AG04450 (cell line): ENCODE measurements around the gene ADPRS. TPM values are rescaled to one million over a fixed set of nuclear protein-coding genes. Genes with fewer than 3 reads are reported as not detected.

Experiments
- CTCF ChIA-PET: fragments of 300-600, 350-600 bp; formaldehyde crosslinking; extraction: SDS; loops from one replicate; lab custom pipeline; 2022; ENCODE audit warnings: antibody characterized with exemption, inconsistent platforms; lab: Charles Lee
- POLR2A ChIA-PET: fragments of 350-600 bp; formaldehyde crosslinking; extraction: SDS; loops from one replicate; lab custom pipeline; 2021; ENCODE audit warnings: antibody characterized with exemption, inconsistent platforms; lab: Yijun Ruan, JAX
- DNase-seq: peaks from one replicate; pipeline ENCODE4 v3.0.0-alpha.2; 2011; ENCODE audit warnings: low read depth, low spot score
- H3K27ac ChIP-seq: one replicate; pipeline ENCODE4 v1.5.1; 2012; ENCODE audit warnings: low read depth, low read length, control low read depth
- H3K27me3 ChIP-seq: one replicate; pipeline ENCODE4 v1.6.0; 2012; ENCODE audit warnings: low read length; ENCODE audit not compliant: control insufficient read depth, insufficient read depth
- H3K4me3 ChIP-seq: 2 replicates; pipeline ENCODE4 v1.5.1; 2011; ENCODE audit warnings: mild to moderate bottlenecking, low read depth, low read length, control low read depth
- H3K9me3 ChIP-seq: 2 replicates; pipeline ENCODE4 v1.5.1; 2012; ENCODE audit warnings: low read length; ENCODE audit not compliant: control insufficient read depth, insufficient read depth
- polyA plus RNA-seq: library from polyadenylated mRNA; depleted of rRNA; stranded (reverse); fragments of >200 nt; gene quantifications from 2 replicates; pipeline ENCODE4 v1.2.3, GENCODE V29; 2011
- TF ChIP-seq, protein P1 (sequence below): IDR thresholded peaks from 2 replicates; pipeline ENCODE4 v1.5.1; 2011; ENCODE audit warnings: low read depth, low read length, control low read depth, inconsistent platforms

The ADPRS gene
- polyA plus RNA-seq, 1 experiment = 22.1 TPM

DNA sequence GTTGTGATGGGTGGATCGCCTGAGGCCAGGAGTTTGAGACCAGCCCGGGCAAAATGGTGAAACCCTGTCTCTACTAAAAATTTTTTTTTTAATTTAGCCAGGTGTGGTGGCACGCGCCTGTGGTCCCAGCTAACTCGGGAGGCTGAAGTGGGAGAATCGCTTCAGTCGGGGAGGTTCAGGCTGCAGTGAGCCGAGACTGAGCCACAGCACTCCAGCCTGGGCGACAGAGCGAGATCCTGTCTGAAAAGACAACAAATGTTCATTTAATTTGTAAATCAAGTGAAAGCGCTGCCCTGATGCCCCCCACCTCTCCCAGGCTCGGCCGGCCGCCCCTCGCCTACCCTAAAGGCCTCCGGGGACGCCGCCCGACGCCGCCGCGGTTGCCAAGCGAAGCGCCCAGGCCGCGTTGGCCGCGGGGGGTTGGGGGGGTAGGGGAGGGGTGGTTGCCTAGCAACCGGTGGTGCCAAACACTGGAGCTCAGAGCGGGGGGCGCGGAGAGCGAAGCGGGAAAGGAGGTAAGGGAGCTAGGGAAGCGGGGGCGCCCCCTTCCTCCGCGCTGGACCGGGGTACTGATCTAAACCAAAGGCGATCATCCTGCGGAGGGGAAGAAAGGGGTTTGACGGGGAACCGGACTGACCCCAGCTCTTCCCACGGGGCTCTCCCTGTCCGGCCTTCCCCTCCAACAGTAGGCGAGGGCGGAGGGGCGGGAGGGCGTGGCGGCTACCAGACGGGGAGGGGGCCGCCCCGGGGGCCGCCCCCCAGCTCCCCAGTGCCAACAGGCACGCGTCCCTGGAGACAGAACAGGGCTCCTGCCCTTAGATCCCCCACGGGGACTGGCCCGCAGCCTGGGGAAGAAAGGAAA lies 4.8 kb upstream of the ADPRS start, which contains the start of gene TEKT2:
TEKT2 (plus strand) TSS at position 460 of the 862 bp plus-strand sequence. CDS start 828 bp downstream, outside the sequence.
- CTCF ChIA-PET = interaction anchor here (0.8 to 1.6 kb wide), 3 partner anchors 51 to 217 kb away, joined by 3 read pairs; no protein-coding TSS in a partner anchor
- POLR2A ChIA-PET = interaction anchor here (0.8 to 0.9 kb wide), 2 partner anchors 140 to 153 kb away, joined by 3 to 5 read pairs; partner anchors contain the start of genes AGO3 and THRAP3
- TF ChIP-seq, protein P1, sequence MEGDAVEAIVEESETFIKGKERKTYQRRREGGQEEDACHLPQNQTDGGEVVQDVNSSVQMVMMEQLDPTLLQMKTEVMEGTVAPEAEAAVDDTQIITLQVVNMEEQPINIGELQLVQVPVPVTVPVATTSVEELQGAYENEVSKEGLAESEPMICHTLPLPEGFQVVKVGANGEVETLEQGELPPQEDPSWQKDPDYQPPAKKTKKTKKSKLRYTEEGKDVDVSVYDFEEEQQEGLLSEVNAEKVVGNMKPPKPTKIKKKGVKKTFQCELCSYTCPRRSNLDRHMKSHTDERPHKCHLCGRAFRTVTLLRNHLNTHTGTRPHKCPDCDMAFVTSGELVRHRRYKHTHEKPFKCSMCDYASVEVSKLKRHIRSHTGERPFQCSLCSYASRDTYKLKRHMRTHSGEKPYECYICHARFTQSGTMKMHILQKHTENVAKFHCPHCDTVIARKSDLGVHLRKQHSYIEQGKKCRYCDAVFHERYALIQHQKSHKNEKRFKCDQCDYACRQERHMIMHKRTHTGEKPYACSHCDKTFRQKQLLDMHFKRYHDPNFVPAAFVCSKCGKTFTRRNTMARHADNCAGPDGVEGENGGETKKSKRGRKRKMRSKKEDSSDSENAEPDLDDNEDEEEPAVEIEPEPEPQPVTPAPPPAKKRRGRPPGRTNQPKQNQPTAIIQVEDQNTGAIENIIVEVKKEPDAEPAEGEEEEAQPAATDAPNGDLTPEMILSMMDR = no peak
- Histone ChIP-seq H3K9me3 (no peaks in the 10 kb centered on the region), H3K4me3 (peak within 1 kb of the TSS; percentile 57), H3K27ac (no peak within 1 kb of the TSS), H3K27me3 (no peaks in the 10 kb centered on the region)
- DNase-seq = no peak

GRCh38 chr1:36084497-36085115 lies 4.1 kb upstream of the ADPRS start:
- TF ChIP-seq, protein P1 = no peak
- CTCF ChIA-PET = interaction anchor here (0.8 to 1.6 kb wide), 2 partner anchors 50 to 104 kb away, joined by 3 read pairs; no protein-coding TSS in a partner anchor
- DNase-seq = no peak
- Histone ChIP-seq H3K9me3 (no peaks in the 10 kb centered on the region), H3K27ac (no peak overlapping the region), H3K27me3 (no peaks in the 10 kb centered on the region), H3K4me3 (peak overlapping the region; percentile 57)
- POLR2A ChIA-PET = interaction anchor here (0.9 kb wide), 1 partner anchor 139 kb away, joined by 3 read pairs; the partner anchor contains the start of gene THRAP3

DNA sequence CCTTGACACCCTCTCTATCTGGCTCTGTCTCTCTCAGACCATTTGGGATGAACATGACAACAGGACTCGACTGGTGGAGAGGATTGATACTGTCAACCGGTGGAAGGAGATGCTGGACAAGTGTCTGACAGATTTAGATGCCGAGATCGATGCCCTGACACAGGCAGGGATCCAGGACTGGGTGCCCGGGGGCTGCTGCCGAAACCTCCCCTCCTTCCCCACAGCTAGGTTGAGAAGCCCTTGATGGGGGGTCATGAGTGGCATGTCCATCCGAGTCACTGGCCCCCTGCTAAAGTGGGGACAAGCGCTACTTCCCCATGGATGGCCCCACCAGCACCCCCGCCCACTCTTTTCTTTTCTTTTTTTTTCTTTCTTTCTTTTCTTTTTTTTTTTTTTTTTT lies 3.6 kb upstream of the ADPRS start:
- H3K27me3 ChIP-seq = no peaks in the 10 kb centered on the region
- POLR2A ChIA-PET = no interaction called here
- no peaks in the 10 kb centered on the region for H3K9me3 ChIP-seq
- CTCF ChIA-PET = interaction anchor here (1.6 kb wide), 1 partner anchor 103 kb away, joined by 3 read pairs; no protein-coding TSS in a partner anchor
- H3K4me3 ChIP-seq = no peak overlapping the region
- DNase-seq = no peak
- no peak overlapping the region for H3K27ac ChIP-seq
- TF ChIP-seq, protein P1 = no peak

DNA sequence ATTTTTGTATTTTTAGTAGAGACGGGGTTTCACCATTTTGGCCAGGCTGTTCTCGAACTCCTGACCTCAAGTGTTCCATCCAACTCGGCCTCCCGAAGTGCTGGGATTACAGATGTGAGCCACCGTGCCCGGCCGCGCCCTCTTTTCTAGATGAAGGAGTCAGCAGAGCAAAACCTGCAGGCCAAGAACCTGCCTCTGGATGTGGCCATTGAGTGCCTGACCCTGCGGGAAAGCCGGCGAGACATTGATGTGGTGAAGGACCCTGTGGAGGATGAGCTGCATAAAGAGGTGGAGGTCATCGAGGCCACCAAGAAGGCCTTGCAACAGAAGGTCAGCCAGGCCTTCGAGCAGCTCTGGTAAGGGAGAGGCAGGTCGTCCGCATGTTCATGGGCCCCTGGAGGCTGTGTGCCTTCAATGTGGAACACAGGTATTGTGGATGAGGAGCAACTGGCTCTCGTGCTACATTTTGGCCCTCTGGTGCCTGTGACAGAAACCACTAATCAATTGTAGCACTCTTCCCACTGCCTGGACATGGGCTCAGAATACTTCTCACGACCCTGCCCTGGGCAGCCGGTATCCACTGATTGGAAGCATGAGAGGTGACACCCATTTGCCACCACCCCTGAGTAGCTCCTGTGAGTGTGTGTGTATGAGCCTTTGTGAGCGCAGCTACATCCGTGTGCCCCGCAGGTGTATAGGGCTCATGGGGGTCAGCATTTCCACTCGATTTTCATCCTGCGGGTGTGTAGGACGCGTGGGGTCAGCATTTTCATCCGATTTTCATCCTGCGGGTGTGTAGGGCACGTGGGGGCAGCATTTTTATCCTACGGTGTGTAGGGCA lies 2.8 kb upstream of the ADPRS start:
- TF ChIP-seq, protein P1 = no peak
- Histone ChIP-seq H3K4me3 (no peak overlapping the region), H3K9me3 (no peaks in the 10 kb centered on the region), H3K27ac (no peak overlapping the region), H3K27me3 (no peaks in the 10 kb centered on the region)
- ChIA-PET POLR2A (no interaction called here), CTCF (interaction anchor here (0.9 to 1.1 kb wide), 2 partner anchors 14 to 20 kb away, joined by 4 read pairs; no protein-coding TSS in a partner anchor)
- no peak for DNase-seq
